ENCODE measurements around the gene CFAP100.
A peak's percentile ranks its signal among the peaks of the same experiment; 100 is the strongest.

The CFAP100 gene

DNA sequence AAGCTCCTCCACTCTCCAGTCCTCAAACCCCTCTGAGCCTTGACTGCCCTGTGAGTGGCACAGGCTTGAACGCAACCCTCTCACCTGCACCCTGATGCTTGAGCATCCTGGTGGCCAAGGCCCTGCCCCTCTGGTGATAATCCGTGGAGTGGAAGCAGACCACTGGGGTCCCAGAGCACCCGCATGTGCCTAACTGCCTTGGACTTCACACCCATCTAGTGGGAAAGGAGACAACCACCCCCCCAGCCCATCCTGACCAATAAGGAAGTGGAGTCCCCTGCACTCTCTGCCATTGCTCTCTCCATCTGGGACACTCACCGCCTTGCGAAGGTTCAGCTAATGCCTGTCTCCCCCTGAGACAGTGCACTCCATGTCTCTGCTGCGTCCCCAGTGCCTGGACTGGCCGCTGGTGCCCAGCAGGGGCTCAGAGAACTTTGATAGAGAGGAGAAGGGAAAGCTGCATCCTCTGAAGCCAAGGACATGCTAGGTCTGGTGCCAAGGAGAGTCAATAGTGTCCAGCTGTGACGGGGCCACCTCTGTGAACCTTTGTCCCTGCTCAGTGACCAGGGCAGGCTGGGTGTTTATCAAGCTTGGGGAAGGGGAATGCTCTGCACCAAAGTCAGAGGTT lies 40.9 kb upstream of the CFAP100 start:
- no peak for DNase-seq (ENCODE audit: low read depth)
- TF ChIP-seq, protein P1, sequence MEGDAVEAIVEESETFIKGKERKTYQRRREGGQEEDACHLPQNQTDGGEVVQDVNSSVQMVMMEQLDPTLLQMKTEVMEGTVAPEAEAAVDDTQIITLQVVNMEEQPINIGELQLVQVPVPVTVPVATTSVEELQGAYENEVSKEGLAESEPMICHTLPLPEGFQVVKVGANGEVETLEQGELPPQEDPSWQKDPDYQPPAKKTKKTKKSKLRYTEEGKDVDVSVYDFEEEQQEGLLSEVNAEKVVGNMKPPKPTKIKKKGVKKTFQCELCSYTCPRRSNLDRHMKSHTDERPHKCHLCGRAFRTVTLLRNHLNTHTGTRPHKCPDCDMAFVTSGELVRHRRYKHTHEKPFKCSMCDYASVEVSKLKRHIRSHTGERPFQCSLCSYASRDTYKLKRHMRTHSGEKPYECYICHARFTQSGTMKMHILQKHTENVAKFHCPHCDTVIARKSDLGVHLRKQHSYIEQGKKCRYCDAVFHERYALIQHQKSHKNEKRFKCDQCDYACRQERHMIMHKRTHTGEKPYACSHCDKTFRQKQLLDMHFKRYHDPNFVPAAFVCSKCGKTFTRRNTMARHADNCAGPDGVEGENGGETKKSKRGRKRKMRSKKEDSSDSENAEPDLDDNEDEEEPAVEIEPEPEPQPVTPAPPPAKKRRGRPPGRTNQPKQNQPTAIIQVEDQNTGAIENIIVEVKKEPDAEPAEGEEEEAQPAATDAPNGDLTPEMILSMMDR (IDR thresholded peaks at IDR 0.05; ENCODE audit: low read depth, low read length, missing control alignments) = no peak
- H3K4me3 ChIP-seq (ENCODE audit: low read depth, low read length) = no peak overlapping the region

- DNase-seq (ENCODE audit: low read depth) = no peak
- TF ChIP-seq, protein P1 (IDR thresholded peaks at IDR 0.05; ENCODE audit: low read depth, low read length, missing control alignments) = no peak
- H3K4me3 ChIP-seq (ENCODE audit: low read depth, low read length) = no peak overlapping the region
Observed at GRCh38 chr3:126354776-126355175, 39.9 kb upstream of the CFAP100 start.

DNA sequence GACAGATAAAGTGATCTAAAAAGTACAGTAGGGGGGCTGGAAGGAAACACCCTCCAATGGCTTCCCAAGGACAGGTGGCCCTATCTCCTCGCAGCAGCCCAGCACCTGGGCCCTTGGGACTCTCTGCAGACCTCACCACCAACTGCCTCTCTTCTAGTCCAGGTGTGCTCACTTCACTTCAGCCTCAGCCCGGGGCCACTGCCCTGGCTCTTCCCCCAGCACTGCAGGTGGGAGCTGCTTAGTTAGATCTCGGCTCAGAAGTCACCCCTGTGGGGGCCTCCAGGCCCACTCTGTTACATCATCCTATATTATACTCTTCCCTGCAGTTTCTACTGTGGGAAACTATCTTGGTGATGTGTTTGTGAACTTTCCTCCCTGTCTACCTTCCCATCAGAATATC lies 39.5 kb upstream of the CFAP100 start:
- no peak overlapping the region for H3K4me3 ChIP-seq (ENCODE audit: low read depth, low read length)
- DNase-seq (ENCODE audit: low read depth) = no peak
- TF ChIP-seq, protein P1 (IDR thresholded peaks at IDR 0.05; ENCODE audit: low read depth, low read length, missing control alignments) = no peak

- no peak for DNase-seq (ENCODE audit: low read depth)
- no peak overlapping the region for H3K4me3 ChIP-seq (ENCODE audit: low read depth, low read length)
Observed at GRCh38 chr3:126355777-126356372, 38.8 kb upstream of the CFAP100 start.

DNA sequence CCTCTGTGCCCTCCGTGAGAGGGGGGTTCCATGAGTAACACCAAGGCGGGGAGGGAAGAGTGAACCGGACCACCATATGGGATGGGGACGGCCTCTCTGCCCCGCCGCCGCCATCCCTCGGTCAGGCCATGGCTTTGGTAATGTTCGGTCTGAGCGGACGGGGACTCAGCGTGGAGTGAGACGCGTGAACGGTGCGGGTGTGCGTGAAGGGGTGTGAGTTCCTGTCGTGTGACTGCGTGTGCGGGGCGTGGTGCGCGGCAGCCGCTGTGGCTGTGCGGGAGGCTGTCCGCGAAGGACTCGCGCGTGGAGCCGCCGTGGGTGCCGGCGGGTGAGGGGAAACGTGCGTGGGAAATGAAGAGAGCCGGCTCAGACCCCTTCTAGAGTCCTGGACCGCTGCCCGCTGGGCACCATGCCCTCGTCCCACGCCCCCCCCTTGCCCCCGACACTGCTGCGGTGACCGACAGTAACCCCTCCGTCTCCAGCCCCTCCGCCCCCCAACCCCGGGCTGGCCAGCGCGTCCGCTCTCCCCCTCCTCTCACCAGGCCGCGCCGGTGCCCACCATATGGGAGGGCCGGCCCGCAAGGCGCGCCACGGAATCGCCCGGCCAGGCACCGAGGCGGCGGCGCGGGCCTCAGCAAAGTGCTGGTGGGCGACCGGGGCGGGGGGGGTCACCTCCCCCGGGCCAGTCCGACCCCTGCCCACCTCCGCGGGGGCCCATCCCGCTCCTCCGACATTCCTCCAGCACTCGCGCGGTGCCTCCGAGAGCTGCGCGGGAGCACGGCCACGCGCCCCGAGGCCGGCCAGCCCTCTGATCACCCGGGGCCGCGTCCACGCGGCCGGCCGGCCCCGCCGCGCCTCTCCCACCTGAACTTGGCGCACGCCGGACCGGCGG lies 38.1 kb upstream of the CFAP100 start:
- H3K4me3 ChIP-seq (ENCODE audit: low read depth, low read length) = peak overlapping the region; percentile 33
- TF ChIP-seq, protein P1 (IDR thresholded peaks at IDR 0.05; ENCODE audit: low read depth, low read length, missing control alignments) = no peak
- DNase-seq (ENCODE audit: low read depth) = no peak

More at GRCh38 chr3:126355777-126356372, 38.8 kb upstream of the CFAP100 start:
- TF ChIP-seq, protein P1 (IDR thresholded peaks at IDR 0.05; ENCODE audit: low read depth, low read length, missing control alignments) = no peak

DNA sequence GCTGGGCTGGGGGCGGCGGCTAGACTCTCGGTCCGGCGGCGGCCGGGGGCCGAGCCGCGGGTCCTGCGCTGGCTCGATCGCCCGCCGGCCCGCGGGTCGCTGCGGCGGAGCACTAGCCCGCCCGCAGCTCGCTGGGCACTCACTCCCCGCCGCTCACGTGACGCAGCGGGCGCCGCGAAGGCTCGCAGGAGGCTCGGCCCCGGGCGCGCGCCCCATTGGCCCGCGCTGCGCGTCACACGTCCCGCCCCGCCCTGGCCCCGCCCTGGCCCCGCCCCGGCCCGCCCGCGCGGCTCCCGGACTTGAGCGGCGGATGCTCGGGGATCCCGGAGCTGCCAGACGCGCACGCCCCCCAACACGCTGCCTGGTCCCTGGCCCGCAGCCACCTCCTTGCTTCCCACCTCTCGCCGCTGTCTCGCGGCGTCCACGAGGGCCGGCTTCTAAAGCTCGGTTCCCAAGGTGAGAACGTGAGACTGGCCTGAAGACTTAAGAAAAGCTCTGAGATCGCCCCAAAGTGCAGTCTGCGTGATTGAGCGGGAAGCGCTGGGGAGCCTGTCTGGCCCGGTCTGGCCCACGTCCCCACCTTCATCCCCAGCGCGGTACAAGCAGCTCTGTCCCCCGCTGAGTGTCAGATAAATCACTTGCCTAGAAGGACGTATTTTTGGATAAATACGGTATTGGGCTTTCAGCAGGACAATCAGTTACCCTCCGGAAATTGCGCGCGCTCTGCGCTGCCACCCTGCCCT lies 37.2 kb upstream of the CFAP100 start, which contains the start of gene KLF15:
KLF15 (minus strand) TSS at position 114 of the 743 bp plus-strand sequence. CDS start 4,486 bp downstream, outside the sequence.
- no peak for DNase-seq (ENCODE audit: low read depth)
- TF ChIP-seq, protein P1 (IDR thresholded peaks at IDR 0.05; ENCODE audit: low read depth, low read length, missing control alignments) = no peak
- H3K4me3 ChIP-seq (ENCODE audit: low read depth, low read length) = peak within 1 kb of the TSS; percentile 53

Data from GM12864 (cell line).